Heart left ventricle (tissue), 16 donors: Measurements from ENCODE around the gene PODXL2. TPM values are rescaled to one million over a fixed set of nuclear protein-coding genes. Genes with fewer than 3 reads are reported as not detected.
"Not testable (repeated sequence)": the region's sequence is repeated elsewhere in the genome, so short reads cannot be mapped to it uniquely, and the experiment has no call there.

Source experiments
- ATAC-seq, 4 donors: fragments of 200-7000 bp; cut with Tn5 transposase; one replicate each; pipeline ENCODE4 v1.9.1; 2020 to 2022; ENCODE audit warnings: moderate library complexity in 4 of 4, mild to moderate bottlenecking in 3 of 4, moderate number of reproducible peaks in 1 of 4
- DNase-seq, 5 donors: peaks; one replicate each; pipeline ENCODE4 v3.0.0-alpha.2; 2020
- H3K27ac ChIP-seq, 12 donors: fragments of 200-600 bp; sonication (generic) in 4 of 12; one replicate each; pipeline versions ENCODE4 v1.5.0 to v1.8.0; 2016 to 2022; ENCODE audit warnings: mild to moderate bottlenecking in 2 of 12
- H3K27me3 ChIP-seq, 9 donors: fragments of 200-600 bp; sonication (generic) in 2 of 9; one replicate each; pipeline versions ENCODE4 v1.5.1 to v1.8.0; 2016 to 2022; ENCODE audit warnings: mild to moderate bottlenecking in 3 of 9
- H3K36me3 ChIP-seq, 9 donors: fragments of 200-600 bp; sonication (generic) in 2 of 9; one replicate each; pipeline versions ENCODE4 v1.5.0 to v1.8.0; 2018 to 2022; ENCODE audit warnings: mild to moderate bottlenecking in 2 of 9
- H3K4me1 ChIP-seq, 12 donors: fragments of 200-600 bp; sonication (generic) in 4 of 12; one replicate each; pipeline versions ENCODE4 v1.5.0 to v1.8.0; 2016 to 2022; ENCODE audit warnings: mild to moderate bottlenecking in 3 of 12
- H3K4me3 ChIP-seq, 12 donors: fragments of 200-600 bp; sonication (generic) in 4 of 12; one replicate each; pipeline versions ENCODE4 v1.5.0 to v1.8.0; 2017 to 2022; ENCODE audit warnings: mild to moderate bottlenecking in 9 of 12, moderate library complexity in 4 of 12
- H3K9me3 ChIP-seq, 12 donors: fragments of 200-600 bp; sonication (generic) in 4 of 12; one replicate each; pipeline versions ENCODE4 v1.5.0 to v1.8.0; 2016 to 2022; ENCODE audit warnings: mild to moderate bottlenecking in 1 of 12
- POLR2A ChIP-seq, 2 donors: fragments of 450-650 bp; IDR thresholded peaks; one replicate each; pipeline ENCODE4 v1.6.1; 2017; ENCODE audit warnings: antibody characterized with exemption in 2 of 2, mild to moderate bottlenecking in 2 of 2, moderate library complexity in 2 of 2
- WGBS, 4 donors: extraction: QIAGEN DNeasy Blood & Tissue Kit in 2 of 4; methylation state at CpG; one replicate each; pipeline versions ENCODE4 v1.1.5 to v1.1.7; 2013 to 2018; 5-methylcytosine and 5-hydroxymethylcytosine counted together
- intact Hi-C, 10 donors: fragments of 100-400 bp; cut with DNase I; formaldehyde crosslinking; loops; one replicate each; pipeline versions ENCODE4 v1.11.1 to v1.14.2; 2022
- polyA plus RNA-seq, 2 donors: library from polyadenylated mRNA; stranded (reverse); fragments of 200-250 nt; gene quantifications; one replicate each; pipeline ENCODE4 v1.2.3, GENCODE V29; 2013
- total RNA-seq, 9 donors: library from RNA; depleted of rRNA in 2 of 9; stranded (reverse); fragments of >200 nt in 2 of 9; fragmentation: NEBNext Ultra II Directional in 3 of 9; extraction: Animal tissue kit (Norgen Biotek cat#: 25700) in 3 of 9; gene quantifications; one replicate each; pipeline versions ENCODE4 v1.1.0 to v1.2.4, GENCODE V29; 2016 to 2023
- TF ChIP-seq, protein P1 (sequence below), 12 donors: fragments of 200-600 bp; sonication (generic) in 4 of 12; IDR thresholded peaks; one replicate each; pipeline versions ENCODE4 v1.5.0 to v1.8.0; 2018 to 2022; ENCODE audit warnings: antibody characterized with exemption in 12 of 12, mild to moderate bottlenecking in 5 of 12
- donor health status: ischemic (EF 13 %, LVEDD 7.1; RV severe dilation, severe dysfunction).
- donor health status: healthy with polysubstance abuse.
- donor health status: DM: no; HTN: yes; CAD: no.
- donor health status: DM: no; HTN: no; CAD: no.
- donor health status: ischemic (EF 25% LVEDD 6.9; RV normal size, moderate dysfunction).
- donor health status: ischemic (EF 25% LVEDD 5.7; RV mildly dilated, moderate dysfunction).
- donor health status: healthy.
- donor health status: DM: yes; HTN: yes; CAD: no.
- donor health status: ischemic (EF 35%, LVEDD 5.7; RV mildly dilated, moderate dysfunction).
- donor health status: nonischemic (EF 11% LVEDD 7.7; RV severe dilation, severe dysfunction).
- donor health status: DM: yes; HTN: yes; CAD: no.
- donor health status: PGD.
- donor health status: ischemic (EF 29% LVEDD 5.4; RV normal size, mild dysfunction).
- donor health status: nonischemic (EF 23%, LVEDD 6.1; RV moderate dilation, normal function).

PODXL2 gene
- total and polyA plus RNA-seq, 11 donors = 0.72 to 4.1 (median 2.1) TPM

DNA sequence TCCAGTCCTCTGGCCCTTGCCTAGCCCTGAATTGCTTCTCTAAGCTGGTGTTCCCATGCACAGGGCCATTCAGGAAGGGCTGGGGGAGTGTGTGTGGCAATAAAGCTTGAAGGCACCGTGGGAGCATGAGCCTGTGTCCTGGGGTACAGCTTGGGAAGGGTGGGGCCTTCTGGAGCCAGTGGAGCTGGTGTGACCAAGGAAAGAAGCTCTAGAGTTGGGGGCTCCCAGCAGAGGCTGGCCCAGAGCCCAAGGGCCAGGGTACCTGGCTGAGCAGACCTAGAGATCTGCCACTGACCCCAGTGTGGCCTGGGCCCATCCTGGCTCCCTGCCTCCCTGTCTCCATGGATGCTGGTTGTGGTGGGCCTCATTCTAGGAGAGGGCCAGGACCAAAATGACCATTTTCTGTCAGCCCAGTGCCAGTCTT is 51.8 kb downstream of the PODXL2 start:
- ATAC-seq = no peak
- H3K27ac ChIP-seq = no peak overlapping the region
- peaks cover 0 to 46% (median 27%) of the 10 kb centered on the region in 9 donors for H3K36me3 ChIP-seq
- no peak overlapping the region for H3K4me3 ChIP-seq
- WGBS, 4 donors = 88 to 100% (median 95%) methylated on average over 1 of the region's 1 CpG
- intact Hi-C loops = no loop called here
- peaks cover 0 to 18% (median 0%) of the 10 kb centered on the region in 12 donors for H3K4me1 ChIP-seq
- TF ChIP-seq POLR2A (IDR thresholded peaks at IDR 0.05) = no peak
- TF ChIP-seq, protein P1, sequence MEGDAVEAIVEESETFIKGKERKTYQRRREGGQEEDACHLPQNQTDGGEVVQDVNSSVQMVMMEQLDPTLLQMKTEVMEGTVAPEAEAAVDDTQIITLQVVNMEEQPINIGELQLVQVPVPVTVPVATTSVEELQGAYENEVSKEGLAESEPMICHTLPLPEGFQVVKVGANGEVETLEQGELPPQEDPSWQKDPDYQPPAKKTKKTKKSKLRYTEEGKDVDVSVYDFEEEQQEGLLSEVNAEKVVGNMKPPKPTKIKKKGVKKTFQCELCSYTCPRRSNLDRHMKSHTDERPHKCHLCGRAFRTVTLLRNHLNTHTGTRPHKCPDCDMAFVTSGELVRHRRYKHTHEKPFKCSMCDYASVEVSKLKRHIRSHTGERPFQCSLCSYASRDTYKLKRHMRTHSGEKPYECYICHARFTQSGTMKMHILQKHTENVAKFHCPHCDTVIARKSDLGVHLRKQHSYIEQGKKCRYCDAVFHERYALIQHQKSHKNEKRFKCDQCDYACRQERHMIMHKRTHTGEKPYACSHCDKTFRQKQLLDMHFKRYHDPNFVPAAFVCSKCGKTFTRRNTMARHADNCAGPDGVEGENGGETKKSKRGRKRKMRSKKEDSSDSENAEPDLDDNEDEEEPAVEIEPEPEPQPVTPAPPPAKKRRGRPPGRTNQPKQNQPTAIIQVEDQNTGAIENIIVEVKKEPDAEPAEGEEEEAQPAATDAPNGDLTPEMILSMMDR (IDR thresholded peaks at IDR 0.05) = no peak
- DNase-seq = peak in 1 of 5 donors; percentile 32
- H3K9me3 ChIP-seq = no peaks in the 10 kb centered on the region
- no peaks in the 10 kb centered on the region for H3K27me3 ChIP-seq

DNA sequence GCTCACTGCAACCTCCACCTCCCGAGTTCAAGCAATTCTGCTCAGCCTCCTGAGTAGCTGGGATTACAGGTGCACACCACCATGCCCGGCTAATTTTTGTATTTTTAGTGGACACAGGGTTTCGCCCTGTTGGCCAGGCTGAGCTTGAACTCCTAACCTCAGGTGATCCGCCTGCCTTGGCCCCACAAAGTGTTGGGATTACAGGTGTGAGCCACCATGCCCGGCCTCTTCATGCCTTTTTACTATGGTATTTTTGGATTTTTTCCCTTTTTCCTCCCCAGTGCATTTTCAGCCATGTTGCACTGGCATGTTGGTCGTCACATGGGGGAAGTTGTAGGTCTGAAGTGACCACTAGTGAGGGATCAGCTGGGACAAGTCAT is 53.2 kb downstream of the PODXL2 start:
- H3K9me3 ChIP-seq, H3K4me3 ChIP-seq, H3K27ac ChIP-seq, DNase-seq, H3K27me3 ChIP-seq, ATAC-seq, intact Hi-C loops: not testable (repeated sequence)
- Histone ChIP-seq H3K4me1 (peaks cover 0 to 18% (median 0%) of the 10 kb centered on the region in 12 donors), H3K36me3 (peaks cover 0 to 32% (median 16%) of the 10 kb centered on the region in 9 donors)
- 93 to 97% (median 95%) methylated on average over 6 of the region's 6 CpGs for WGBS, 4 donors

DNA sequence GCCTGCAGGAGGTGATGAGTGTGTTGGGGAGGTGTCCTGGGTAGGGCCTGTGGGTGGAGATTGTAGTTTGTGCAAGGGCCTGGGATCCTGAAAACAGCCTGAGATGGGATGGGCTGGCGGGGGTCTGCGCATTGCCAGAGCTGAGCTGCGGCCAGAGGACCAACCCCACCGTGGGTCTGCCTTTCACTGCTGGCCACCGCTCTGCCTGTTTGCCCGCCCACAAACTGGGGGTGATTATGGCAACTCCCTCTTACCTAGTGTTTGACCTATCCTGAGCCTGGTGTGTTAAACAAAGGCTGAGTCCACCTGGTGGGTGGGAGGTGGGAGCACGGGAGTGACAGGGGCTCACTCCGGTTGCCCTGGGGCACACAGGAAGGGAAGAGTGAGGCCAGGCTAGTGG is 53.6 kb downstream of the PODXL2 start:
- intact Hi-C loops = no loop called here
- Histone ChIP-seq H3K27ac (no peak overlapping the region), H3K4me1 (peaks cover 0 to 18% (median 0%) of the 10 kb centered on the region in 12 donors), H3K27me3 (no peaks in the 10 kb centered on the region), H3K9me3 (no peaks in the 10 kb centered on the region), H3K4me3 (no peak overlapping the region), H3K36me3 (peaks cover 0 to 28% (median 12%) of the 10 kb centered on the region in 9 donors)
- ATAC-seq (no peak), DNase-seq (peak in 2 of 5 donors; percentile 7 to 41)
- TF ChIP-seq, protein P1 (IDR thresholded peaks at IDR 0.05) = no peak
- TF ChIP-seq POLR2A (IDR thresholded peaks at IDR 0.05) = no peak
- 83 to 89% (median 88%) methylated on average over 7 to 8 of the region's 8 CpGs for WGBS, 4 donors

DNA sequence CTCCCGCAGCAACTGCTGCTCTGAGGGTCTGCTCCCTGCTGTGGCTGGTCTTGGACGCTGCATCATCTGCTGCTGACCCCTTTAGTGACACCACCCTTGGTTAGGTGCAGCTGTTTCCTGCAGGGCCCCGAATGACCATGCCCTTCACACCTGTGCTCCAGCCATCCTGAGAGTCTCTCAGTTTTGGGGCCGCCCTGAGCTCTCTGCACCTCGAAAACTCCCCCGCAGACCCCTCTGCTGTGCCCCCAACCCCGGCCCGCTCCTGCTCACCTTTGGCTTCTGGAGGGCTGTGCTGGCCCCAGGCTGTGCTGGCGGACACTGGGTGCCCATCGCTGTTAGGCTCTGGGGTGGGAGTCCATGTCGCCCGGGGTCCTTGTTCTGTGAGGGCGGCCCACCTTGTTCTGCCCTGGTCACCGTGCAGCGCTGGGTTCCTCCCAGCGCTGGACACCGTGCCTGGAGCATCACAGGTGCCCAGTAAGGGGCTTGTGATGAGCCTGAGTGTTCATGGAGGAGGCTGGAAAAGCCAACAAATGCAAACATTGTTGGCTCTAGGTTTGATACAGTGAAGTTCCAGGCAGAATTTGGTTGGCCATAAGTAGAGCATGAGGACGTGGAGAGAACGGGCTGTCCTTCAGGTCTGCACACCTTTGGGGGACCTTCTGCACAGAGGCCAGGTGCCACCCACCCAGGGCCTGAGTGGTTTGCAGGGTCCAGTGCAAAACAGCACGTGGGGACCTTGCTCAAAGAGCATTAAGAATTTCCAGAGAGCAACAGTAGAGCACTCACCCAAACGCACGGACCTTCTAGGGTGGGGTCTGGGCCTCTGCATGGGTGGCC is 56.1 kb downstream of the PODXL2 start:
- Histone ChIP-seq H3K36me3 (peaks cover 0 to 11% (median 2%) of the 10 kb centered on the region in 9 donors), H3K4me1 (peaks cover 0 to 26% (median 12%) of the 10 kb centered on the region in 12 donors)

More for the DNA sequence above, 56.1 kb downstream of the PODXL2 start:
- Histone ChIP-seq H3K4me3 (no peak overlapping the region), H3K27ac (peak overlapping the region in 1 of 12 donors; percentile 7), H3K9me3 (no peaks in the 10 kb centered on the region), H3K27me3 (no peaks in the 10 kb centered on the region)
- TF ChIP-seq POLR2A (IDR thresholded peaks at IDR 0.05) = no peak
- TF ChIP-seq, protein P1 (IDR thresholded peaks at IDR 0.05) = no peak
- DNase-seq = peak in 3 of 5 donors; percentile 17 to 54 (median 19)
- 75 to 82% (median 78%) methylated on average over 14 to 22 of the region's 22 CpGs for WGBS, 4 donors
- ATAC-seq = no peak
- intact Hi-C loops = no loop called here
